GM21723 (cell line): Measurements from ENCODE around the gene ITGAV.

Experiments used
- ATAC-seq: cut with Tn5 transposase; IDR thresholded peaks from one replicate; pipeline ENCODE4 v1.9.1; 2021; ENCODE audit warnings: mild to moderate bottlenecking, moderate library complexity; ENCODE audit not compliant: unreplicated experiment

Gene ITGAV

GRCh38 chr2:186573531-186573930 lies 16.3 kb upstream of the ITGAV start:
- ATAC-seq: no peak

DNA sequence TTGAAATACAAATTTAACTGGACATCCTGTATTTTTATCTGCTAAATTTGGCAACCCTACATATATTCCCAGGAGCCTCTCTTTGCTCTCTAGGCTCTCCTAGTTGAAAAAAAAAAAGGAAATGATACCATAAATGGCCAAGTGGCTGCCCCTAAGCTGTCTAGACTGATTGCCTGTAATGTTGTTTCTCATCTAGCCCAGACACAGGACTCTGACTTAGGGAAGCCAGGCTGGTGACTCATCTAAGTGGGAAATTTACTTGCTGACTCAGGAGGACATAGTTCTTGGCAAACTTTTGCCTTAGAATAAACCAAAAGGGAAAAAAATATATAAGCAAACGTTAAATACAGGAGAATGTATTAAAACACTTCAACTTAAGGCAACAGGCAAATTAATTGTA lies 14.6 kb upstream of the ITGAV start:
- peak; percentile 64 for ATAC-seq

DNA sequence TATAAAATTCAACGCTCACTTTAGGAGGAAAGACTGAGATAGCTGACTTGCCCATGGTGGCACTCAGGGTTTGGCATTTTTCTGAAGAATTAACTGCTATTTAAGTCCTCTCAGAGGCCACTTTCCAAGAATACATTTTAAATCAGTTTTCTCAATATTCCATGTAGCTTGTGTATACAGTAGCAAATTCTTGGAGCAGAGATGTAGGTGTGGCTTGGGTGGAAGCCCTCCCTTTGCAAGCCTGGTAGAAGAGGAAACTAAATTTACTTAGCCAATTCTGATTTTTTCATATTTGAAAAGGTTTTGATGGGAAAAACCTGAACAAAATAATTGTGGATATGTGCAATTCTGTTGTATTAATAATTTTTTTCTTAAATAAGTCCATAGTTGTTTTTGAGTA lies 14.0 kb upstream of the ITGAV start:
- no peak for ATAC-seq

- ATAC-seq: no peak
These were observed 13.2 kb upstream of the ITGAV start for GRCh38 chr2:186576614-186577013.

GRCh38 chr2:186582698-186583097 lies 7.2 kb upstream of the ITGAV start:
- no peak for ATAC-seq

- ATAC-seq: no peak
These were observed 5.8 kb upstream of the ITGAV start for GRCh38 chr2:186584053-186584452.

GRCh38 chr2:186588421-186588820 lies 1.4 kb upstream of the ITGAV start:
- no peak for ATAC-seq

DNA sequence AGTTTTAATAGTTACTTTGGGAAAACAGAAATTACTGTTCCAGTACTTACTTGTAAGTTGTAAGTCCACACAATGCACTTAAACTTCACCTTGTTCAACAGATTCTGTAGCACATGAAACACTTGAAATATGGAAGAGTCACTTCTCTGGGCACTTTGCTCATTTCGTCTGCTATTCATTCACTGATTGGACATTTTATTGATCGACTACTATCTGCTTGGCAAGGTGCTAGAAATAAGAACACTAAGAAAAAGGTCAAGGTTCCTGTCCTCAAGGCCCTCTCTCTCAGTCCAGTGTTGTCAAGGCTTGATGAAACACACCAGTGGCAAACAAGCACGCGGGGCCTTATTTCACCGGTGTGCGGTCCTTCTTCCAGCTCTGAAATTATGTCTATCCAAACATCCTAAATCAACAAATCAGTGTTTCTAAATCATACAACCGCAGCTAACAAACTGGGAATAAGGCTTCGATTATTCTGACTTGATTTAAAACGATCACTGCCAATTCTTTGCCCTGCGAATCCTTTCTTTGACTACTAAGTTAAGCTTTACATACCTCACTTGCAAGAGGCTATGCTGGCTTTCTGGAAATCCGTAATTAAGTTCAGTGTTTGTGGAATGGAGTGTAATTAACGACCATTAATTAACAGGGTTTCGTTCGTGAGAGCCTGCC lies 780 bp upstream of the ITGAV start:
- ATAC-seq: no peak

GRCh38 chr2:186590350-186590758 lies 498 bp downstream of the ITGAV start:
- ATAC-seq: peak; percentile 0

DNA sequence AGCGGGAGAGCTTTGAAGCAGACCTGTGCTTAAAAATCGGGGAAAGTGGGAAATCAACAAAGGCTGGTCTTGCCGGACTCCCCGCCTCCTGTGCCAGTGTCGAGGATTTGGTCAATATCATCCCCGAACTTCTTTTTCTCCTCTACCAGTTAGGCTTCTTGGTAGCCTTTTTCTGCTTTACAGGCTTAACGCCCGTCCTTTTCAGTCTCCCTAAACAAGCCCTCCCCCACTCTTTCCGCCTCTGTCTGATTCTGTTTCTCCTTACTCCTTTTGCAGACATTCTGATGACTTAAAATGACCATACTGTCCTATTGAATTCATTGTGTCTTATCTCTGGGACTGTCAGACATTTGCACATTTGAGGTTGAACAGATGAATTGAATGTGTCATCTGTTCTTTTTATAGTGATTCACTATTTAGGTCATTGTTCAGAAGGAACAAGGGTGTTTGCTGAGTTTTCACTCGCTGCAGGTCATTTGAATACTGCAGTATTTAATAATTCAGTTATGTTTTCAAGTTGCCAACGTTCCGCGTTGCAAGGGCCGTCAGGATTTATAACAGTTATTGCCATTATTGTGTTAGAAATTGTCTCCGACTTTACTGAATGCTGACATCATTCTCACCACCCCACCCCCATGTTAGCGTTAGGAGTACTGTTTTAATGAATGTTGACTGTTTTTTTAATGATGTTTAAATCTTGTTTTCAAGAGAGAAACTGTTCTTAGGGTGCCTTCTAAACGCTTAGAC lies 1.1 kb downstream of the ITGAV start:
- ATAC-seq: peak; percentile 27

DNA sequence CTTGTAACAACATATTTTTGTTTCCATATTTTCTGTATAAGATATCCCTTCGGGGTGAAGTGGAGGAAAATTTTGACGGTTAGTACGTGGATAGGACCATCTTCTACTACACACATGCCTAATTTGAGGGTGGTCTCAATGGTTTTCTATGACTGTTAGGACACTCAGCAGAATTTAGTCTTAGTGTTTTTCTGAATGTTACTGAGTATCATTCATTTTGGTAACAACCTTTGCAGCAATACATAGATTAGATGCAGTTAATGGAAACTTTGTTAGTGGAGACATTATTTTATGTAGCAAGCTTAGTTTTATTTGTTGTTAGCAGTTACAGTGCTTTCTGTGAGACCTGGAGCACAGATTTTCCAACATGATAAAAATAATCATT lies 1.6 kb downstream of the ITGAV start:
- ATAC-seq: no peak

- ATAC-seq: no peak
These were observed 2.5 kb downstream of the ITGAV start for GRCh38 chr2:186592137-186592875.

DNA sequence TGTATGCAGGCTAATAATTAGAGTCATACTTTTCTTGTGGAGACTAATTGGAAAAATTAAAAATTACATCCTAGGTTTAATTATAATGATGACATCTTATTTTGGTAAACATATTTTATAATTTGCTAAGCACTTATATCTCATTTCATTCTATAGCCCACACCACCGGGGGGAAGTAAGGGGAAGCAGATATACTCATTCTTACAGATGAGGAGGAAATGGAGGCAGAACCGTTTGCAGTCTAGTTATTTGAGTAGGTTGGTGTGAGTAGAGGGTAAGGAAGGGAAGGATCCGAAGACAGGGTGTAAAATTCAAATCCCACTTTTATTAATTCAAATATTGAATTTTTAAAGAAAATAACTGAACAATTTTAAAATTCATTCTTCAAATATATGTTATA lies 3.7 kb downstream of the ITGAV start:
- no peak for ATAC-seq

DNA sequence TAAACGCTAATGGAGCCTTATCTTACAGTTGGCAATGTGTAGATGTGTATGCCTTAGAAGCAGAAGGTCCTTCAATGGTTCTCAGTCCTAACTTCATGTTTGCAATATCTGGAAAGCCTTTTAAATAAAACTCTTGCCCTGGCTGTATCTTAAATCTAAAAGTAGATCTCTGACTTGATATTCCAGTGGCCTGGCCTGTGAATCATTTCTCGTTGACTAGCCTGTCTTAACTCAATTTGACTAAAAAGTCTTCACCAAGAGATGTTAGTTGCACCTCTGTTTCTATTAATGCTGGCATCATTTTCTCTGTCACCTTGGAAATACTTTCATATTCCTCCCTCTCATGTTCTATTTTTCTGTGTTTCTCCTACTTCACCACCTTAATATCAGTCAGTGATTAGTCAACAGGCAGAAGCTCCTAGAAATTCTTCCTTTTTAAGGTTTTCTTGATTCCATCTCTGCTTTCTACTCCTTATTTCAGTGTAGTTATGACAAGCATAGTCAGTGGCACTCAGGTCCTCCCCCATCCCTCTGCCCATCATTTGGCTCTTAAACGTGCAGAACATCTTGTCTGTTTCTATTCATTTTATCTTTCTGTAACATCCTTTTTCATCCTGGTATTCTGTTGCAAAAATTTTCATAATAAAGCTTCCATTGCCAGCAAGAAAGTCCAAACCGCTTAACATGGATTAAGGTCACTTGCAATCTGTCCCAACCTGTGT lies 4.3 kb downstream of the ITGAV start:
- ATAC-seq: no peak

GRCh38 chr2:186595219-186595618 lies 5.4 kb downstream of the ITGAV start:
- no peak for ATAC-seq

GRCh38 chr2:186599186-186599778 lies 9.4 kb downstream of the ITGAV start:
- ATAC-seq: no peak

- ATAC-seq: no peak
These were observed 13.4 kb downstream of the ITGAV start for GRCh38 chr2:186603286-186603685.

DNA sequence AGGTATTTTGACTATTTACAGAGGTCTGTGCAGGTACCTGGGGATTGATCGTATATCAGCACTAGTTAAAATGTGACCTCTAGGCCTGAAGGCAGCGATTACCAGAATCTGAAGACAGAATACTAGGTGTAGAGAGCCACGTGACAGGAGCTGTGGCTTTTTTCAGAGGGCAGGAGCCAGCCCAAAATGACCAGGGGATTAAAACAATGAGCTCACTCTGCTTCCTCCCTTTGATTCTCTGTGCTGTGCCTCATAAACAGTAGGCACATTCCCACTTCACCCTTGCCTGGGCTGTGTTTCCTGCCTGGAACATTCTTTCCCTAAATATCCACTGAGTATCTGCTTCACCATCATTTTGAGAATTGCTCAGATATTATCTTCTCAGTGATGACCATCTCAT lies 15.2 kb downstream of the ITGAV start:
- ATAC-seq: no peak

DNA sequence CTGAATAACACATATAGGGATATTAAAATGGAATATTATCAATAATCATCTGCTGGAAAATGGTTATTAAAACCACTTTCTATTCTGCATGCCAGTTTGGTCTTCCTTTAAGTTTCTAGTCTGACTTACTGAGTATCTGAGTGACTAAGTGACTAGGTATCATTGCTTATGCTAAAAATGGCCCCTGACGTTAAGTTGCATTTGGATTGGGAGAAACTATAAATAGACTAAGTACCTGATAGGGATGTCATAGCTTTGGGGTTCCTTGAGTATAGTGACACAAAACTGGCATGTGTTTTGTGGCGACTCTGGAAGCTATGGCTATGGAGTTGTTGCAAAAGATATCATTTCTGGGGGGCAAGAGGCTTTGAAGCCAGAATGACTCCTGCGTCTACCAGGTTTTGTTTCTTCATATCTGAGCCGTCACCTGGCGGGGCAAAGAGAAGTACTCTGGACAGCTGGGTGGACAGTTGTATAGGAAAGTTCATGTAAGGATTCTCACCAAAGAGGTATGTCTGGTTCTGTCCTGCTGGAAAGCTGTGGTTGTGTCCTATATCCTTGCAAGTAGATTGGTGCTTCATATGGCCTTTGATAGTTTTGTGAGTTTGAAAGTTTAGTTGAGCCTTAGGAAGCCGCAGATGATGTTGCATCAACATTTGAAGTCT lies 17.9 kb downstream of the ITGAV start:
- ATAC-seq: no peak

DNA sequence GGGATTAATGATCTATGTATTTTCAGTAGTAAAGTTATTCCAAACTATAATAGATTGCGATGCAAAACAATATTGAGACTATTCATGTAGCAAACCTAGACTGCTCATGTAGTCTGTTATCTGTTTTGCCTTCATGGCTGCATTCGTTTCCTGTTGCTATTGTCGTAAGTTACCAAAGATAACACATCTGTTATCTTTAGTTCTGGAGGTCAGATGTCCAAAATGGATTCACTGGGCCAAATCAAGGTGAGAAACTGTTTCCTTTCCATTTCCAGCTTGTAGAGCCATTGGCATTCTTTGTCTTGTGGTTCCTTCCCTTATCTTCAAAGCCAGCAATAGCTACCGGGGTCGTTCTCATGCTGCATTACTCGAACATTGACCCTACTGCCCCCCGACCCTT lies 20.9 kb downstream of the ITGAV start:
- no peak for ATAC-seq
